Measurements from ENCODE around the gene JMY.
"Not testable (repeated sequence)": the region's sequence is repeated elsewhere in the genome, so short reads cannot be mapped to it uniquely, and the experiment has no call there.

The JMY gene

DNA sequence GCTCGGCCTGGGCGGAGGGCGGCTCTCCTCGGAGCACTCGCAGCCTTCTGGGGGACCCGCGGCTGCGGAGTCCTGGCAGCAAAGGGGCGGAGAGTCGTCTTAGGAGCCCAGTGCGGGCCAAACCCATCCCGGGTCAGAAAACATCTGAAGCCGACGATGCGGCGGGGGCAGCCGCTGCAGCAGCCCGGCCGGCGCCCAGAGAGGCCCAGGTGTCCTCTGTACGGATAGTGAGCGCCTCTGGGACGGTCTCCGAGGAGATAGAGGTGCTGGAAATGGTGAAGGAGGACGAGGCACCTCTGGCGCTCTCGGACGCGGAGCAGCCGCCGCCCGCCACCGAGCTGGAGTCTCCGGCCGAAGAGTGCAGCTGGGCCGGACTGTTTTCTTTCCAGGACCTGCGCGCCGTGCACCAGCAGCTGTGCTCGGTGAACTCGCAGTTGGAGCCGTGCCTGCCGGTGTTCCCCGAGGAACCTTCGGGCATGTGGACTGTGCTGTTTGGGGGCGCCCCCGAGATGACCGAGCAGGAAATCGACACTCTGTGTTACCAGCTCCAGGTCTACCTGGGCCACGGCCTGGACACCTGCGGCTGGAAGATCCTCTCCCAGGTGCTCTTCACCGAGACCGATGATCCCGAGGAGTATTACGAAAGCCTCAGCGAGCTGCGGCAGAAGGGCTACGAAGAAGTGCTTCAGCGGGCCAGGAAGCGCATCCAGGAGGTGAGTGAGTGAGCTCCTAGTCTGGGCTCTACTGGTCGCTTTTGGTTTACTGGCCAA lies 1.2 kb downstream of the JMY start:
- DNase-seq, result peak; percentile 80

DNA sequence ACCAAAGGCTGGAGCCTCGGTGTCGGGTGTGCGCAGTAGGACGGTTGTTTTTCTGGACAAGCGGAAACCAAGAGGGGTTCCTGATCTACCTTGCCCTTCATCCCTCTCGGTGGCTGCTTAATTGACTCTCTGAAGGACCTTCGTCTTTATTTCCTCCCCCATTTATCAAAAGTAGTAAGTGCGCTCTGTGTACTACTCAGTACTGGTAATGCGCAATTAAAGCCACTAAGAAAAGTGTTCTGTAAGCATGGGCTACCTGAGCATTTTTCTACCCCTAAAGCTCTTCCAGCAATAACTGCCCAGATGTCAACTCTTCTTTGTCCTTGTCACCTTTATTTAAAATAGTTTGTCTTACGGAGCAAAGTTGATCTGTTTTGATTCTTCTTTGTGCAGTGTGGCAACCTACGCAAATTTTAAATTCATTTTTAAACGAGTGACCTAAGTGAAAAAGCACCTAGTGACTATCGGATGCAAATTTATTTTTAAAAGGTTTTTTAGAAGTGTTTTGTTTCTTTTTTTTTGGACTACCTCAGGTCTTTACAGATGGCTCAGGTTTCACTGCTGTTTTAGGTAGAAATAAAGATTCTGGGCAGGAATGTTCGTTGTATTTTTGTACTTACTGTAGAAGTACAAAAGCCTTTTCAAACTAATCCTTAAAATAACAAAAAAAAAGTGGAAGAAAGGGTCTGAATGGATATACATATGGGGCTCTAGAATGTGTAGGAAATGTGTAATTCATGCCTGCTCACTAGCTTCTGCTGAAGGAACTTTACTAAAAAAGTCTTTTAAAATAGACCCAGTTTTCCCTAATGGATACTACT lies 2.0 kb downstream of the JMY start:
- DNase-seq, result peak; percentile 70

DNA sequence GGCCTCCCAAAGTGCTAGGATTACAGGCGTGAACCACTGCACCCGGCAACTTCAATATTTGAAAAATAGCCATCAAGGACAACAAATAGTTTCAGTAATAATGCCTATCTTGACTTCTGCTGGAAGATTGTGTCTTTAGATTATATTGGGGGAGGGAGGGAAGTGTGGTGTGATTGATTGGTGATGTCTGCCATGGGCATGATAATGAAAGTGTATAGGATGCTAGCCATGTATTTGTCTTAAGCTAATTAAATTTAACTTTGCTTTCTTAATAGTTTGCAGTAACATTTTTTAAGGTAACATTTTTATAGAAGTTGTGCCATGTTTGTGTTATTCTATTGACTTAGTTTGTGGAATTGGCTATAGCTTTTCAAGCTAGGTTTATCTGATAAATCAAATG lies 4.6 kb downstream of the JMY start:
- no peak for DNase-seq

DNA sequence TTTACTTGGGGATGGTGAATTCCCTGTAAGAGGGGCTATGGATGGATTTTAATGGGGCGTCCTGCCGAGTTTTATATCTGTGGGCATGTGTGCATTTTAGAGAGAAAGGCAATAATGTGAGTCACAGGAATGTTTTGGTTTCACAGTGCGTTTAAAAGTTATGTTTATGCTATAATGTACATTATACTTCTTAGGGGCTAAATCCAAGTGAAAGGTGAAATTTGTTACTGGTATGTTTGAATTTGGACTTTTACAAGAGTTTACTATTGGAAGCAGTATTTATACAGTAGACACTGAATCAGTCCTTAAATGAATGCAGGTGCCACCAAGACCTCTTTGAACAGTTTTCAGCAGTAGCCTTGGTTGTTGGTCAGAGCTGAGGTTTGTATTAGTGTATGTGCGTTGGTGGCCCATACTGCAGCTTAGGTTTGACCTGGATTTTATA lies 5.6 kb downstream of the JMY start:
- DNase-seq, result no peak

DNA sequence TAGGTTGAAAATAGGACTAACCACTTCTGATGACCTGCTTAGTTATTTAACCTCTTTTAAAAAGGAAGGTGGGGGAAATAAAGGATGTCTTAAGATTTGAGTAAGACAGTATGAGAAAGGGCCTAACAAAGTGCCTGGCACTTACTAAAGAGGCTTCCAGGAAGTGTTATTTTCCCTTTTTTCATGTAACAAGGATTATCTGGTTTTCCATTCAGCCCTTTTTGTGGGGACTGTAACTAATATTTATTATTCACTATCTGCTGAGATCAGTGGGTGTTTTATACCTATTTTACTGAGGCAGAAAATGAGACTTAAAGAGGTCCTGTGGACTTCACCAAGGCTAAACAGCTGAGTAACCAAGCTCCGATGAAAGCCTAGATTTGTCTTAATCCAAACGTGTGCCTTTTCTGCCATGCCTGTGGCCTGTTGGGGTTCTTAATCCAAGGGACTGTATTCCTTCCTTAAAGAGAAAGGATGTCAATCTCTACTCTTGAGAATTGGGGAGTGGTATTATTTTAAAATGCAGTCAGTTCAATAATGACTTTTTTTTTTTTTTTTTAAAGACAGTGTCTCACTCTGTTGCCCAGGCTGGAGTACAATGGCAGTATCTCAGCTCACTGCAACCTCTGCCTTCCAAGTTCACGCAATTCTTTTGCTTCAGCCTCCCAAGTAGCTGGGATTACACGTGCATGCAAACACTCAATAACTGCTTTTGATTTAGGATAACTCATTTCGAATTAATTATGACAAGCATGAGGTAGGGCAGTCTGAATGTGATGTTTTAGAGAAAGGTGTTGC lies 6.5 kb downstream of the JMY start:
- no peak for DNase-seq

DNA sequence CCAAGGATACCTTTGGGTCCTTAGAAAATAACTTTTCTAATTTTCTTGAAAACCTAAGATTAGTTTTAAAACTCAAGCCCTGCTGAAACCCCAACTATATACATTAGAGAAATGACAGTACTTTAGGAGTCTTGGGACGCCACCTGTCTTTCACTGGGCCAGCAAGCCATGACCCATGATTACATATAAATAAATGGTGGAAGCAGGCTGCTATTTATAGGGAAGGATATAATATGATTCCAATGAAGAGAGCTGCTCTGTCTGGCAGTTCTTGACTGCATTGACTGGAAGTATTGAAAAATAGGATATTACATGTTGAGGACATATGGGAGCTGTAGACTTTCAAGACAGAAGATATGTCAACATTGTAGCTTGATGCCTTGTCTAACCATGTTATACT lies 7.3 kb downstream of the JMY start:
- no peak for DNase-seq

DNA sequence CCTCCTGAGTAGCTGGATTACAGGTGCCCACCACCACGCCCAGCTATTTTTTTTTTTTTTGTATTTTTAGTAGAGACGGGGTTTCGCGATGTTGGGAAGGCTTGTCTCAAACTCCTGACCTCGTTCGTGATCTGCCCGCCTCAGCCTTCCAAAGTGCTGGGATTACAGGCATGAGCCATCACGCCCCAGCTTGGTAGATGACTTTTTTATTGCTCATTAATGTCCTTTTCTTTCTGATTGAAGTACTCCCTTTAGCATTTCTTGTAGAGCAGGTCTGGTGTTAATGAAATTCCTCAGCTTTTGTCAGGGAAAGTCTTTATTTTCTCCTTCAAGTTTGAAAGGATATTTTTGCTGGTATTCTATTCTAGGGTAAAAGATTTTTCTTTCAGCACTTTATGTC lies 18.1 kb downstream of the JMY start:
- DNase-seq, result not testable (repeated sequence)

DNA sequence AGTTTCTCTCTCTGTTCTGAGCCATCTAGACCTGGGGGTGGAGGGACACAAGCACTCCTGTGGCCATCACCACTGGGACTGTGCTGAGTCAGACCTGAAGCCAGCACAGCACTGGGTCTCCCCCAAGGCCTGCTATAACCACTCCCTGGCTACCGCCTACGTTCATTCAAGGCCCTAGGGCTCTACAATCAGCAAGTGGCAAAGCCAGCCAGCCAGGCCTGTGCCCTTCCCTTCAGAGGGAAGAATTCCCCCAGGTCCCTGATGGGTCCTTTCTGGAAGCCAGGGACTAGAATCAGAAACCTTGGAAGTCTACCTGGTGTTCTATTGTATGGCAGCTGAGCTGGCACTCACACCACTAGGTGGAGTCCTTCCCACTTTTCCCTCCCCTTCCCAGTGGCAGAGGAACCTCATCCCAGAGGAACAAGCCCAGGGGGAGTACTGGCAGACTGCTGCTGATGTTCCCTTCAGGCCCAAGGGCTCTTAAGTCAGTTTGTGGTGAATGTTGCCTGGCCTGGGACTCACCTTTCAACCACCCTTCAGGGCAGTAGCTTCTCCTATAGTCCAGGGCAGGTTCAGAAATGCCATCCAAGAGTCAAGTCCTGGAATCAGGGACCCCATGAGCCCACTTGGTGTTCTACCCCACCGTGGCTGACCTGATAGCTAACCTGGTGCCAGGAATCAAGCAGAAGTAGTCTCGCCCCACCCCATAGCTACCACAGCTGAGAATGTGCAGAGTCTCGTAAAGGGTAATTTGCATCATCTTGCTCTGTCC lies 20.0 kb downstream of the JMY start:
- peak; percentile 16 for DNase-seq

DNA sequence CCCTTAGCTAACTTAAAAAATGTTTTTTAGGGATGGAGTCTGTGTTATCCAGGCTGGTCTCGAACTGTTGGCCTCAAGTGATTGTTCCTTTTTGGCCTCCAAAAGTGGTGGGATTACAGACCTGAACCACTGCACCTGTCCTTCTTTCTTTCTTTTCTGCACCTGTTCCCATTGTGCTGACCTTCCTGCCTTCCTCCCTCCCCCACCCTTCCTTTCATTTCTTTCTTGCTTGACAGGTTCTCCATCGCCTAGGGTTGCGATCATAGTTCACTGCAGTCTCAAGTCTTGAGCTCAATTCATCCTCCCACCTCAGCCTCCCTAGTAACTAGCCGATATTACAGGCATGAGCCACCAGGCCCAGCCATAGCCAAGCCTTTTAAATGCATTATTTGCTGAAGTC lies 20.6 kb downstream of the JMY start:
- no peak for DNase-seq

DNA sequence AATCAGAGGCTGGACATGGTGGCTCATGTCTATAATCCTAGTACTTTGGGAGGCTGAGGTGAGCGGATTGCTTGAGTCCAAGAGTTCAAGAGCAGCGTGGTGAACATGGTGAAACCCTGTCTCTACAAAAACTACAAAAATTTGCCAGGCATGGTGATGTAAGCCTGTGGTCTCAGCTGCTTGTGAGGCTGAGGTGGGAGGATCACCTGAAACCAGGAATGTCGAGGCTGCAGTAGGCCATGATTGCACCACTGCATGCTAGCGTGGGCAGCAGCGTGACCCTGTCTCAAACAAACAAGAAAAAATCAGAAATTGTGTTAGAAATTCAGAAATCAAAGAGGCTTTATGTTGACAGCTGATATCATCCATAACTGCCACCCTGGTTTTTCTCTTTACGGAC lies 21.4 kb downstream of the JMY start:
- DNase-seq, result no peak

DNA sequence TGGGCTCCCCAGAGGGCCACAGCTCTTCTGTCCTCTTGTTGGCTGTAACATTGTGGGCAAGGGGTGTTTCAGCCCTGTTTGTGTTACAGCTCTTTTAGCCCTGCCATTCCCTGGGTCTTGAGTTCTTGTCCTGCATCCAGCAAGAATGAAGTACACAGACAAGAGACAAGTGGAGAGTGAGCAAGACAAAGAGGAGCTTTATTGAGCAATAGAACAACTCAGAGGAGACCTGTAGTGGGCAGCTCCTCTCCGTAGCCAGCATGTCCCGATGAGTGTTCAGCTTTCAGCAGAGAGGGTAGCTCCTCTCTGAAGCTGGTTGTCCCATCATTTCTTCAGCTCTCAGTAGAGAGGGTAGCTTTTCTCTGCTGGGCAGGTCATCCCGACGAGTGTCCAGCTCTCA lies 22.9 kb downstream of the JMY start:
- DNase-seq, result no peak

DNA sequence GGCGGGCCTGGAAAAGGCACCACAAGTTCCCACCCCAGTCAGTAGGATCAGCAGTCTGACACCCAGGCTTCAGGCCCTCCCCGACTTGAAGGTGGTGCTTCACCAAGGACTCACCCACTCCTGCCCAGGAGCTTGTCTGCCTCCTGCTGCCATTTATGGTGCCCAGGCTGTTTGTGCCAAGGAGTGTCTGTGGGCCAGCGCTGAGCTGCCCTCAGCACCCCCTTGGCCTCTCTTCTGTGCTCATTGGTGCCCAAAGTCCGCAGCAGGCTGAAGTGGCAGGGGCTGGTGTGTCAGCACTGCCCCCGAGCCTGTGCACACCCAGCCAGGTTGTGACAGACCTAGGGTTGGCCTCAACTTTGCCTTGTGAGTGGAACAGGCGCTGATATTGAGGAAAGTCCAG lies 23.5 kb downstream of the JMY start:
- DNase-seq, result no peak

DNA sequence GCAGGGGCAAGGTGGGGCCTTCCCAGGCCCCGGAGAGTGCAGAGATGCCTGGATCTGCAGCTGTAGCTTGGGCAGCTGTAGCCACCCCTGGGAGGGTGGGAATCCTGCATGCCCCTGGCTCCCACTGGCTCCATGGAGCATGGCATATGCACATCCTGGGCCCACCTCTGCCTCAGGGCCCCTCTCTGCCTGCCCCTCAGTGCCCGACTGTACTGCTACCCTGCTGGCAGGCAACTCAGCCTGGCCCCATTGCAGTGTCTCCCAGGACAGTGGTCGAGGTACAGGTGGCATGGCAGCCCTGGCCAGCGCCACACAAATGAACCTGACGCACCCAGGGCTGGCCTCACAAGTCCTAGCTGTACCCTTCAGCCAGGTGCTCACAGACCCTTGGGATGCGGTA lies 23.9 kb downstream of the JMY start:
- no peak for DNase-seq

DNA sequence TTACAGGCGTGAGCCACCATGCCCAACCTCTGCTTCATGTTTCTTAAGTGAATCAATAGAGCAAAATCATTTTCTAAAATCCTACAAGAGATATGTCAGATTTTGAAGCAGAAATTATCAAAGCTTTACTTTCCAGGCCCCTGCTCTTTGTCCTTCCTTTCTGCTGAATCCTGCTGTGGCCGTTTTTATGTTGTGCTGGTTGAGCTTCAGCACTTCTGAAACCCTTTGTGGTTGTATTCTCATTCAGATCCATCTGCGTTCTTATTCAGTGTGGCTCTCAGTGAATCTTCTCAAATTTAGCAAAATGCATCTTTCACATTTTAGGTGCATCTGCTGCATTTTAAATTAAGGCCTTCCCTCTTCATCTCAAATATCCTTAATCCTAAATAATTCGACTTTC lies 26.0 kb downstream of the JMY start:
- DNase-seq, result no peak

DNA sequence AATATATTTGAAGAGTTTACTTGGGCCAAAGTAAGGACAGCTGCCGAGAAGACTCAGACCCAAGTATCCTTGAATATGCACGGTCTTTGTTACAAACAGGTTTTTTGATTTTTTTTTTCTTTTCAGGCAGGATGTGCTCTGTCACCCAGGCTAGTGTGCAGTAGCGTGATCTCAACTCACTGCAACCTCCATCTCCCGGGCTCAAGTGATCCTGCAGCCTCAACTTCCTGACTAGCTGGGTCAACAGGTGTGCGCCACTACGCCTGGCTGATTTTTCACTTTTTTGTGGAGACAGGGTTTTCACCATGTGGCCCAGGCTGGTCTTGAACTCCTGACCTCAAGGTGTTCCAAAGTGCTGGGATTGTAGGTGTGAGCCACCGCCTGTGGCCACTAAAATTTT lies 27.4 kb downstream of the JMY start:
- DNase-seq, result no peak

DNA sequence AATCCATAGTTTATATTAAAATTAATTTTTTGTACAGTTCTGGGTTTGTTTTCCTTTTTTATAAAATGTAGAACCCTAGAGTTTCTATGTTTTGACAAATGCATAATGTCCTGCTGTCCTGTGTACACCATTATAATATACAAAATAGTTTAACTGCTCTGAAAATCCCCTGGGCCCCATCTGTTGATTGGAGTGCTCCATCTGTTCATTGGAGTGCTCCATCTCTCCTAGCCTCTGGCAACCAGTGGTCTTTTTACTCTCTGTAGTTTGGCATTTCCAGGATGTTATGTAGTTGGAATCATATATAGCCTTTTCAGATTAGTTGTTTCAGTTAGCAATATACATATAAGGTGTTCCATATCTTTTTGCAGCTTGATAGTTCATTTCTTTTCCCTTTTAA lies 31.2 kb downstream of the JMY start:
- no peak for DNase-seq

DNA sequence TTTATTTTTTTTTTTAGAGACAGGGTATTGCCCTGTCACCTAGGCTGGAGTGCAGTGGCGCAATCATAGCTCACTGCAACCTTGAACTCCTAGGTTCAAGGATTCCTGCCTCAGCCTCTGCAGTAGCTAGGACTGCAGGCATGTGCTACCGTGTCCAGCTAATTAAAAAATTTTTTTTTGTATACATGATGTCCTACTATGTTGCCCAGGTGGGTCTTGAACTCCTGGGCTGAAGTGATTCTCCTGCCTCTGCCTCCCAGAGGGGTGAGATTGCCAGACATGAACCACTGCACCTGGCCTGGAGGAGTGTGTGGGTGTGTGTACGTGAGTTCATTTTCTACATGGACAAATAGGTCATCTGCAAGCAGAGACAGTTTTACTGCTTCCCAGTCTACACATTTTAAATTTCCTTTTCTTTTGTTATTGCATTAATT lies 33.8 kb downstream of the JMY start:
- DNase-seq, result peak; percentile 4

DNA sequence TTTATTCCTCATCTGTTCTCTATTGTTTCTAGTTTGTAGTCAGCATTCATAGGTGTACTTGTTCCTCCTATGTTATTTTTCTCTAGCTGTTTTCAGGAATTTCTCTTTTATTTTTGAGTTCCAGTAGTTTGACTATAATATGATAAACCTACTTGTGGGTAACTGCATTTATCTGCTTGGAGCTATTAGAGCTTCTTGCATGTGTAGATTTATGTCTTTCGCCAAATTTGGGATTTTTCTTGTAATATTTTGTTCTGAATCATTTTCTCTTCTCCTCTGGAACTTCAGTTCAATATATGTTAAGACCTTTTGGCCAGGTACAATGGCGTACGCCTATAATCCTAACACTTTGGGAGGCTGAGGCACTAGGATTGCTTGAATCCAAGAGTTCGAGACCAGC lies 37.4 kb downstream of the JMY start:
- DNase-seq, result no peak

DNA sequence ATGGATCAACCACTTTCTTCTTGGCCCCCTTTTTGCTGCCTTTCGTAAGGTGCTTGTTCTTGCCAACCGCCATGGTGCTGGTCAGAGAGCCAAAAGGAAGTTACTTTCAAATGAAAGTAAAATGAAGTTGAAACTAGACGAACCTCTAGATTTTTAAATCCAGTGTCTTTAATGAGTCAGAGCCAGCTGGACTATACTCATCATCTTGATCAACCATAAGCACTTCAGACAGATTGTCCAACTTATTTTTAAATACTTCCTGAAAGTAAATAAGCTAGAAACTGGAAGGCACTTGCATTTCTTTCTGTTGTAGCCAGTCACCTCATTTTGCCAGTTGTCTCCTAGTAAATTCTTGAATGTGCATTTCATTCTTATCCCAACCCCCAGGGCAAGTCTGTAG lies 48.9 kb downstream of the JMY start:
- DNase-seq, result no peak

DNA sequence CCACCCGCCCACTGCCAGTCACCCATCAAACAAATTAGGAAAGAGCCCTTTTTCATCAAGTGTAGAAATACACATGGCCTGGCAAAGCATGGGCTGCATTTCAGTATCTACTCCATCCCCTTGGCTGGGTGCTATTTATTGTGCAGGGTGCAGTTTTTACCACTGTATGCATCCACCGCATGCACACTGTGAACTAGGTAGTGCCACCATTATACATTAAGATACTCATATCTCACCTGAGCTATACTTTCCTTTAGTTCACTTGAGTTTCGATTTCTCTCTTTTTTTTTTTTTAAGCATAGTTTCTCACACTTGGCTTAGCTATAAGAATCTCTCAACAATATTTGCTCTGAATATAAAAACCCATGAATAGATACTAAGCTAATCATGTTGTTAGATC lies 49.4 kb downstream of the JMY start:
- no peak for DNase-seq

DNA sequence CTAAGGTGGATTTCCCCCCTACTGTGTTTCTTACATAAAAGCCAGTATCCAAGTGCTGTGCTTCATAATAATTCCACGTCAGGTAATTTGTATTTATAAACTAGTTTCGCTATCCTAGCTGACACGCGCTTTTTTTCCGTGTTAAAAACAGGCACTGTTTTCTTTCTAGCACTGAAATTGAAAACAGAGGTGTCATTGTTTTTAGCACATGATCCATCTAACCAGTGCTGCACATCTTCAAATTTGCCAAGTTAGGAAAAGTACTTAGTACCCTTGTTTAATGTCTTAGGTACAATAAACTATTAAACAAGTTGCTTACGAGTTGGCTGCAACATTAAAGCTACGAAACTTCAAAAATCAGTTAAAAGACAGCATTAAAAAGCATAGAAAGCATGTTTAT lies 49.9 kb downstream of the JMY start:
- DNase-seq, result no peak

DNA sequence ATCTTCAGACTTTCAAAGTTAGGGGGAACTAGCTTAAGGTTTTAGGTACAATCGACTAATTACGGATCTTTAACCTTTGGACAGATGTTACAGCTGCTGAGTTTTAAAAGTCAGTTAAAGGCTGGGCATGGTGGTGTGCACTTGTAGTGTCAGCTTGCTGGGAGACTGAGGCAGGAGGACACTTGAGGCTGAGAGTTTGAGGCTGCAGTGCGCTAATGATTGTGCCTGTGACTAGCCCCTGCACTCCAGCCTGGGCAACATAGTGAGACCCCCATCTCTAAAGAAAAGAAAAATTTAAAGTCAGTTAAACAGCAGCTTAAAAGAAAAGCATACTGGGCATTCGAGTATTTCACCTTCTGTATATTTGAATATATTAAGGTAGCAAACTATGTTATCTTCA lies 51.4 kb downstream of the JMY start:
- DNase-seq, result no peak

DNA sequence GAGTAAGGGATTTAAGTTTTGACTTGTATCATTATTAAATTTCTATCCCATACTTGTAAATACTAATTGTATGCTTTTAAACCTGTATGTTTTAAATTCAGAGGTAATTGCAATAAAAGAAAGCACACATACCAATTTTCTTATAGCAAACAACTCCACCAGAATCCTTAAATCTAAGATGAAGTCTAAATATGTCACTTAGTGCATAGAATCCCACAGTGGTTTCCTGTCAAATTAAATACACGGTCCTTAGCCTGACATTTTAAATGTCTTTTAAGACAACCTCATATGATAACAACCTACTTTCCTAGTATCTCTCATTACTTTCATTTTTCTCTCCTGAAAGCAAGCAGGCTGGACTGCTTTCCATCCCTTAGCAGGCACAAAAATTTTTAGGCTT lies 52.0 kb downstream of the JMY start:
- no peak for DNase-seq
